ENCODE measurements around the gene MAMDC4.
"Not testable (repeated sequence)": the region's sequence is repeated elsewhere in the genome, so short reads cannot be mapped to it uniquely, and the experiment has no call there.

MAMDC4 gene

DNA sequence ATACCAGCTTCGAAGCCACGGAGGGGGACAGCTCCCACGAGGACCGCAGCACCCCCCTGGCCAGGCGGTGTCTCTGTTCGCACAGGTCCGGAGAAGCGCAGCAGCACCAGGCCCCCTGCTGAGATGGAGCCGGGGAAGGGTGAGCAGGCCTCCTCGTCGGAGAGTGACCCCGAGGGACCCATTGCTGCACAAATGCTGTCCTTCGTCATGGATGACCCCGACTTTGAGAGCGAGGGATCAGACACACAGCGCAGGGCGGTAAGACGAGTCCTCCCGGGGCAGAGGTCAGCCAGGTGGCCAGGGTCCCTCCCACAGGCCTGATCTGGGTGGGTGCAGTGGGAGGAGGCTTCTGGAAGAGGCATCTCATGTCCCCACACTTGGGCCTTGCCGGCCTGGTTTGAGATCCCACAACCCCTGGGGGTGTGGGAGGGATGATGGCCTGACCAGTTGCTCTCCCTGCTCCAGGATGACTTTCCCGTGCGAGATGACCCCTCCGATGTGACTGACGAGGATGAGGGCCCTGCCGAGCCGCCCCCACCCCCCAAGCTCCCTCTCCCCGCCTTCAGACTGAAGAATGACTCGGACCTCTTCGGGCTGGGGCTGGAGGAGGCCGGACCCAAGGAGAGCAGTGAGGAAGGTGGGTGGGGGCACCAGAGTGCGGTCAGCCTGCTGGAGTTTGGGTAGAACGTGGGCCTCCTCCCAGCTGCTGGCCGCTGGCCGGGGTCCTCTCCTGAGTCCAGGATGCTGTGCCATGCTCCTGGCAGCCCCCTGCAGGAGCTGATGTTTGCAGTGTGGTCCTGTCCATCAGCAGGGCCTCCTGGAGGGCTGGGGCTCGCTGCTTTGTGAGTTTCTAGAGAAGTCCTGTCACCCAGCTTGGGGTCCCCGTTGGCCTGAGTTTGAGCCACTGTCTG lies 12.7 kb upstream of the MAMDC4 start:
- no peak for DNase-seq

DNA sequence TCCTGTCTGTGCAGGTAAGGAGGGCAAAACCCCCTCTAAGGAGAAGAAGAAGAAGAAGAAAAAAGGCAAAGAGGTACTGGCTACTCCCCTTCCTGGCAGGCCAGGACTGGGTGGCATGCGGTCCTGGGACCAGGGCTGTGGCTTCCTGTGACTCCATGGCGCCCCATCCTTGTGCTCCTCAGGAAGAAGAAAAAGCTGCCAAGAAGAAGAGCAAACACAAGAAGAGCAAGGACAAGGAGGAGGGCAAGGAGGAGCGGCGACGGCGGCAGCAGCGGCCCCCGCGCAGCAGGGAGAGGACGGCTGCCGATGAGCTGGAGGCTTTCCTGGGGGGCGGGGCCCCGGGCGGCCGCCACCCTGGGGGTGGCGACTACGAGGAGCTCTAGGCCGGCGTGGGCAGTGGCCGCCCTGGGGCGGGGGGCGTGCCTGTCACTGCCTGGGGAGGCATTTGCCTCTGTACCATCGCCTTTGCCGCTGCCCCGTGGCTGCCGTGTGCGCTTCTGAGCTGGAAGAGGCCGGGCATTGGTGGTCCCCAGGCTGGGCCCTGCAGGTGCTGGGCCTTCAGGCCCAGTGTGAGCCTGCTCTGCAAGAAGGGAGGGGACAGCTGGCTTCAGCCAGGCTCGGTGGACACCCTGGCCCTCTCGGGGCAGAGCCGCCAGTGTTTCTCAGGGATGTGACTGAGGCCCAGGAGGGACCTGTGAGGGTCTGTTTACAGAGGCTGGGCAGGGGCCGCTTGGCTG lies 11.8 kb upstream of the MAMDC4 start:
- no peak for DNase-seq

DNA sequence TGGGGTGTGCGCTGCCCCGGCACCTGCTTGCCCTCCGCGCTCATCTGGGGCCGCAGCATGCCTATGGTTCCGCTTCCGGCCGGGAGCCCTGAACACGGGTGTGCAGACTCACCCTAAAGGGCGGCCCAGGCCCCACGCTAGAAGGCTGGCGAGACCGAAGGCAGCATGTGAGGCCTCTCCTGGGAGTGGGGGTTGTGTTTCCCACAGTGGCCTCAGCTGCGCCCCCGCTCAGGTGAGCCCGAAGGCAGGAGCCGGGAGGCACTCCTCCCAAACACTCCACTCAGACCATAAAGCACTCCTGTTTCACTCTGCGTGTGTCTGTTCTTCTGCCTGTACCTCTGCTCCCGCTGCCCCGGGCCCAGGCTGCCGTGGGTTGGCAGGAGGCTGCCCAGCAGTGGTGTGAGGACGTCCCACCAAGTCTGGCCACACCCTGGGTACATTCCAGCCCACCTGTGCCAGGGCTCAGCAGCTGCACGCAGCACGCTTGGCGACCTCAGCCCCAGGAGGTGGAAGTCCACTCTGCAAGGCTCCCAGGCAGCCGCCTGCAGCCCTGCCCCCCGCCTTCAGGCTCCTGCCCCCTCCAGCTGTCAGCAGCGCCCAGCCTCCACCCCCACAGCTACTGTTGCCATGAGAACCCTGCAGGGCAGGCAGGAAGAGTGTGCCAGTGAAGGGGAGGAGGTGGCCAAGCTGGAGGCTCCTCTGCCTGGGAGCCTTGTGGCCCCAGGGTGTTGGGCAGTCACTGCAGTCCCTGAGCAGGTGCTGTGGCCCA lies 11.1 kb upstream of the MAMDC4 start:
- peak; percentile 42 for DNase-seq

DNA sequence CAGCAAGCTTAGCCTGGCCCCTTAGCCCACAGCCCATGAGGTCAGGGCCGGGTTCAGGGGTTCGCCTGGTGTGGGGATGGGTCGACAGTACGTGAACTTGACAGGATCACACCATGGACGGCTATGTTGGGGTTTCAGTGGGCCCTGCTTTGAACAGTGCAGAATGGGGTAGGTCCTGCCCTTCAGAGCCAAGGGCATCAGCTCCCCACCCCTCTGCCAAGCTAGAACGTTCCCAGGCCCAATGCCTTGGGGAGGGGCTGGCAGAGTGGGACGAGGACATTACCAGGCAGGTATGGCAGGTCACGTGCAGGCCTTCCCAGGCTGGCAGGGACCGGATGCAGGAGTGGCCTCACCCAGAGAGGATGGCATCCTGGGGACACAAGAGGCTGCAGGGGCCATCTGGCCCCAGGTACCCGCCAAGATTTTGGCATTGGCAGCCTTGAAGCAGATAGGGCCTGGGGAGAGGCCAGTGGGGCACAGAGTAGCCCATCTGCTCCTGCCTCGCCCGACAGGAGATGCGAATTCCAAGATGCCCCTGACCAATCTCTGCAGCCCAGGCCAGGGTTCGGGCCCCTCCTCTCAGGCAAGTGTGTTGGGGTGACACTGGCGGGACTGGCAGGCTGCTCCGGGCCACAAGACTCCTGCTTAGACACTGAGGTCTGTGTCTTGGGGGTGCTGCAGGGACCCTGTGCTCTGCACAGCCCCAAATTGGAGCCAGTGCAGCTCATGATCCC lies 10.3 kb upstream of the MAMDC4 start:
- DNase-seq: not testable (repeated sequence)

DNA sequence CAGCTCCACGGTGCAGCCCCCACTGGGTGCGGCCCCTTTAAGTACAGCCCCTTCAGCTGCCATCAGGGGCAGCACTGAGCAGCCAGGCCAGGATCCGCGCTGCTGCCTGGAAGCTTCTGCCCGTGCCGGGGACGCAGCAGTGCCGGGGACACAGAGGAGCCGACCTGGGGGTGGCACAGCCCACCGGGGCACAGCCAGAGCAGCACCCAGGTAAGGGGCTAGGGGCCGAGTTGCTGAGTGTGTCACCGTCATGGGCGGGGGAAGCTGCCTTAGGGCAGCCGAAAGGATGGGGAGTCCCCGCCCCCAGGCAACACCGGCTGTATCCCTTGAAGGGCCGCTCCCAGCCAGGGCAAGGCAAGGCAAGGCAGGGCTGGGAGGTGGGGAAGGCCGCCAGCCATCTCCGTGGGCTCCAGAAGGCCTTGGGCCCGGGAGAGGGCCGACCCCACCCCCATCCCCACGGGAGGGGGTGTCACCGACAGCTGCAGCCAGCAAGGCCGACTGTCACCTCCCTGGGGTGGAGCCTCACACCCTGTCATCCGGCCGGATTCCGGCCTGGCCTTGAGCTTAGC lies 9.7 kb upstream of the MAMDC4 start, which contains the start of gene AJM1:
Gene AJM1, plus strand, starts transcription at position 99 of the 569 bp plus-strand sequence. CDS start 1,937 bp downstream, outside the sequence.
- peak; percentile 68 for DNase-seq

DNA sequence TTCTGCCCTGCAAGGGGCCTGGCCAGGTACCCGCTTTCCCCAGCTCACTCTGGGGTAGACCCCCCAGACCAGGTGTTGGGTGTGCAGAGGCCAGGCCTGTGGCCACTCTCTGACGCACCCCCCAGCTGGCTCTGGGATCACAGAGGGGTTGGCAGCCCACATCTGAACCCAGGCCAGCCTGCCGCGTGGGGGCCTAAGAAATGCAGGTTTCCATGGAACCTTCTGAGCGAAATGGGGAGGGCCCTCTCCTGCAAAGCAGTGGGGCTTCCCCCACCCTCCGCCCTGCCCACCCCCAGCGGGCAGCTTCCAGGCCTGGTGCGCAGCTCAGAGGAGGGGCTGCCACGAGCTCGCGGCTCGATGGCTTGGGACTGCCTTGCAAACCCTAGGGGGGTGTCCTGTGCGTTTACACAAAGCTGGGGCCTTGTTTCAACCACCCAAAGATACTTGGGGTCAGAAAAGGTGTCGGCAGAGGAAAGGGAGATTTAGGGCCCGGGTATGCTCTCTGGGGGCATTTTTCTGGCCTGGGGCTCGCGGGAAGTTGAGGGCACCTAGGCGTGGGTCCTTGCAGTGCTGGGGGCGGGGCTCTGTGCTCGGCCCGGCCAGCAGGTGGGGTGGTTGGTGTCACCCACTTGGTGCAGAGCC lies 8.9 kb upstream of the MAMDC4 start:
- not testable (repeated sequence) for DNase-seq

DNA sequence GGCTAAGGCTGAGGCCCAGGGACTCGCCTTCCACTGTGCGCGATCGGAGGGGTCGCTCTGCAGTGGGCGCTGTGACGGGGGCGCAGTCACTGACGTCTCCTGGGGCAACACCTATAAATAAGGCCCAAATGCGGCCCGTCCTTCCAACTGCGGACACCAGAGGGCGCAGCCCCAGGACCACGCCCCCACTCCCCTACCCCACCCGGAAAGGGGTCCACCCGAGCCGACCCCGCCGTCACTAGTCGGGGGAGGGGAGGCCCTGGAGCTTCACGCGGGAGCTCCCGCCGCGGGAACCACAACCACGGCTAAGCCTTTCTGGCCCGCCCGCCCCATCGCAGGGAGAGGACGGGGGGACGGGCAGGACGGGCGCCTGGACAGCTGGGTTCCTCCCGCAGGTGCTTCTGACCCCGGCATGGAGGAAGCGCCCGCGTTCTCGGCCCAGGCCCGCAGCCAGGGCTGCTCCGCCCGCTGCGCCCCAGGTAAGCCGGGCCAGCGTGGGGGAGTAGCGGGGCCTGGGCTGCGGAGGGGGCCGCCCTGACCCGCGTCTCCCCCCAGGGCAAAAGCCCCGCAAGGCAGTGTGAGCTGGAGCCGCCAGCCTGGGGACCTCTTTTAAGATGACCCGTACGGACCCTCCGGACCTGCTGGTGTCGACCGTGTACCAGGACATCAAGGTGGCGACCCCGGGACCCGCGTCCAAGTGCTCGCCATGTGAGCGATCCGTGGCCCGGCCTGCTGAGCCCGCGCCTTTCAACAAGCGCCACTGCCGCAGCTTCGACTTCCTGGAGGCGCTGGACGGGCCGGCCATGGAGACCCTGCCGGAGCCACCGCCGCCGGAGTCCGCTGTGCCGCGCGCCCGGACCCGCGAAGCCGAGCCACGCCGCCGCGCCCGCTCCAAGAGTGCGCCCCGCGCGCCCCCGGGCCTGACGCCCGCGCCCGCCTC lies 8.1 kb upstream of the MAMDC4 start:
- DNase-seq: not testable (repeated sequence)

DNA sequence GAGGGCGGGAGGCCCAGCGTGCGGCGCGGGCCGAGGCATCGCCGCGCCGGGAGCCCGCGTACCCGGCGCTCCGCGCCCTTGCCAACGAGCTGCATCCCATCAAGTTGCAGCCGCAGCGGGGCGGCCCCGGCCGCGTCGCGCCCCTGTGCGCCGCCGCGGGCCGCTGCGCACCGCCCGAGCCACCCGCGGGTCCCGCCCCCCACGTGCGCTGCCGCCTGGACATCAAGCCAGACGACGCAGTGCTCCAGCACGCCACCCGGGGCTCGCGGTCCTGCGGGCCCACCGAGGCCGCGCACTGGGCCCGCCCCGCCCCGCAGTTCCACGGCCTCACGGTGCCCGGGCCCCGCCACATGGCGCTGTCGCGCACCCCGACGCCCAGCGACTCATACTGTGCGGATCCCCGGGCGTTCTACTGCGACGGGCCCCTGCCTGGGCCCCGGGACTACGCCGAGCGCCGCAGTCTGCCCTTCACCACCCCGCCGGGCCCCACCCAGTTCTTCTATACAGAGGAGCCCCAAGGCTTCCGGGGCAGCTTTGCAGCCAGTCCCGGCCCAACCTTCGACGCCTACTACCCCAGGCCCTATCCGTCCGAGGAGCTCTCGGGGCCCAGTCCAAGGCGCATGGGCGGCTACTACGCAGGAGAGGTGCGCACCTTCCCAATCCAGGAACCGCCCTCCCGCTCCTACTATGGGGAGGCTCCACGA lies 7.2 kb upstream of the MAMDC4 start:
- DNase-seq: no peak

DNA sequence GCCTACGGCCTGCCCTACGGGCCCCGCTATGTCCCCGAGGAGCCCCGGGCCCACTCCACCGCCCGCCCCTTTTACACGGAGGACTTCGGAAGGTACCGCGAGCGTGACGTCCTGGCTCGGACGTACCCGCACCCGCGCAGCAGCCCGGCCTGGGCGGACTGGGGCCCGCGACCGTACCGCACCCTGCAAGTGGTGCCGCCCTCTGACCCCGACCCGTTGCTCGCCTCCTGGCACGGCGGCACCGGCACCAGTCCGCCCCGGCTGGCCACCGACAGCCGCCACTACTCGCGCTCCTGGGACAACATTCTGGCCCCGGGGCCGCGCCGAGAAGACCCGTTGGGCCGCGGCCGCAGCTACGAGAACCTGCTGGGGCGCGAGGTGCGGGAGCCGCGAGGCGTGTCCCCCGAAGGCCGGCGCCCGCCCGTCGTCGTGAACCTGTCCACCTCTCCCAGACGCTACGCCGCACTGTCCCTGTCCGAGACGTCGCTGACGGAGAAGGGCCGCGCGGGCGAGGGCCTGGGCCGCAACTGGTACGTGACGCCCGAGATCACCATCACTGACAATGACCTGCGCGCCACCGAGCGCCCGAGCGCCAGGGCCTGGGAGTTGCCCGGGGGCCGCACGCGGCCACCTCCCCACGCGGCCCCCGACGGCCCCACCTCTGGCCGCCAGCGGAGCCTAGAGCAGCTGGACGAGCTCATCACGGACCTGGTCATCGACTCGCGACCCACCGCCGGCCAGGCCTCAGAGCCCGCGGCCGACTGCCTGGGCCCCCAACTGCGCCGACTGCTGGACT lies 6.5 kb upstream of the MAMDC4 start:
- no peak for DNase-seq

DNA sequence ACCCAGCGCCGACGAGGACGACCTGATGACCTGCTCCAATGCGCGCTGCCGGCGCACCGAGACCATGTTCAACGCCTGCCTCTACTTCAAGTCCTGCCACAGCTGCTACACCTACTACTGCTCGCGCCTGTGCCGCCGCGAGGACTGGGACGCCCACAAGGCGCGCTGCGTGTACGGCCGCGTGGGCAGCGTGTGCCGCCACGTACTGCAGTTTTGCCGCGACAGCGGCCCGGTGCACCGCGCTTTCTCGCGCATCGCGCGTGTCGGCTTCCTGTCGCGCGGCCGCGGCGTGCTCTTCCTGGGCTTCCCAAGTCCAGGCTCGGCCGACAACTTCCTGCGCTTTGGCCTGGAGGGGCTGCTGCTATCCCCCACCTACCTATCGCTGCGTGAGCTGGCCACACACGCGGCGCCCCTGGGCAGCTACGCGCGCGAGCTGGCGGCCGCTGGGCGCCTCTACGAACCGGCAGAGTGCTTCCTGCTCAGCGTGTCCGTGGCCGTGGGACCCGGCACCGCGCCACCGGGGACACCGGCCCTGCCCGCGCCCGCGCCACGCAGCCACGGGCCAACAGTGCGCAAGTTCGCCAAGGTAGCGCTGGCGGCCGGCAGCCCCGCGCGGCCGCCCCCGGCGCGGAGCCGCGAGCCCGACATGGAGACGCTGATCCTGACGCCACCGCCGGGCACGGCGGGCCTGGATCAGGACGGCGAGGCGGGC lies 5.6 kb upstream of the MAMDC4 start:
- no peak for DNase-seq

DNA sequence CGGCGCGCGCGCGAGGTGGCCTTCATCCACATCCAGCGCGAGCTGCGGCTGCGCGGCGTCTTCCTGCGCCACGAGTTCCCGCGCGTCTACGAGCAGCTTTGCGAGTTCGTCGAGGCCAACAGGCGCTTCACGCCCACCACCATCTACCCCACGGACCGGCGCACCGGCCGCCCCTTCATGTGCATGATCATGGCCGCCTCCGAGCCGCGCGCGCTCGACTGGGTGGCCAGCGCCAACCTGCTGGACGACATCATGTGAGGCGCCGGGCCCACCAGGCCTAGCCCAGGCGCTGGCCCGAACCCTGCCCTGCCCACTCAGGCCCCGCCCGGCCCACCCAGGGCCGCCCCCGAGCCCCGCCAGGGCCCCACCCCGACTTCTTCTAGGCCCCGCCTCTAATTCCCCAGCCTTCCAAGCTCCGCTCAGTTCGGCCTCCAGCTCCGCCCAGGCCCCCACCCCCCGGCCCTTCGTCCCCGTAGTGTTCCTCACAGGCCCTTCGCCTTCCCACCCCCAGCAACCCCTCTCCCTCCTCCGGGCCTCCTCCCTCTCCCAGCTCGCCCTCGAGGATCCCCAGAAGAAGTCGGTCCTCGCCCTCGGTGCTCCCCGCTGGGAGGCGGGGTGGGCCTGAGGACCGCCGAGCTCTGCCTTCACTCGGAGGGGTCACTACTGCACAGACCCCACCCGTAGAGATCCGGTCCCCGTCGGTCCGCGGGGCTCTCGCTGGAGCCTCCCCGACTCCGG lies 4.9 kb upstream of the MAMDC4 start:
- DNase-seq: peak; percentile 79

DNA sequence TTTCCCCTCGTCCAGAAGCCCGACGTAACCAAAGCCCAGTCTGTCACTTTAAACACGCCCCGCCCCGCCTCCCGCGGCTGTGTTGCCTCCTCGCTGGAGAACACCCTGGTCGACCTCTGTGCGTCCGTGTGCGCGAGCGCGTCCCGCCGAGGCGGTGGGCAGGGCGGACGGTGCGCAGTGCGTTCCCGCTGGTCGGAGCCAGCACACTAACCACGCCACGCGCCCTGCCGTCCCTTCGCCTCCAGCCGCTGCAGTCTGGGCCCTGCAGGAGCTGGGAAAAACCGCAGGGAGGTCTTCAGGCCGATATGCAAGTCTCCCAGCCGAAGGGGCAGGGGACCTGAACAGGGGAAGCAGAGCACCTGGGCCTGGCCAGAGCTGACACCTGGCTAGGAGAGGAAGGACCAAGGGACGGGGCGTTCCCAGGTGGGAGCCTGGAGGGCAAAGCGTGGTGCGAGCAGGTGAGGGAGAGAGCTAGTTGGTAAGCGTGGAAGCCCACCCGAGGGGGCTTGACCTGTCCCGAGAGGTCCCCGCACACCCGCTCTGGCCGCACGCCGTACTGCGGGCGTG lies 4.2 kb upstream of the MAMDC4 start:
- peak; percentile 82 for DNase-seq

DNA sequence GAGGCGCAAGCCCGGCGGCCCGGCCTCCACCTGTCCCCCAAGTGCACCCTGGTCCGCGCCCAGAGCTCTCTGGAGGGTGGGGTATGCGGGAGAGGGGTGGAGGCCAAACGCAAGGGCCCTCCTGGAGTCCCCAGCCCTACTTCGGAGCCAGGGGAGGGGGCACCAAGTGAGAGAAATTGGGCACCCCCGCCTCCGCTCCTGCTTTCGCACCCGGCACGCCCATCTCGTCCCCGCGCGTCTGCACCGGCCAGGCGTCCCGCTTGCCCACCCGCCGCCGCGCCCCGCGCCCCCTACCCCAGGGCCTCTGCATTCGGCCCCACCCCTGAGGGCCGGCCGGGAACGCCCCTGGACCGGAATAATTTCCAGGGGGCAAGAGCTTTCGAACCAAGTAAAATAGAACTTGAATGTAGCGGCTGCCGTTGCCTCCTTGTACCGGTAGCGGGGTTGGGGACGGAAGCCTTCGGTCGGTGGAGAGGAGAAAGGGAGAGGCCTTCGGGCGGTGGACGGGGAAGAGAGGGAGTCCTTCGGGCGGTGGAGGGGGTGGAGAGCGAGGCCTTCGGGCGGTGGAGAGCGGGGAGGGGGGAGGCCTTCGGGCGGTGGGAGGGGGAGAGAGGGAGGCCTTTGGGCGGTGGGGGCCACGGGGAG lies 3.6 kb upstream of the MAMDC4 start:
- DNase-seq: no peak

DNA sequence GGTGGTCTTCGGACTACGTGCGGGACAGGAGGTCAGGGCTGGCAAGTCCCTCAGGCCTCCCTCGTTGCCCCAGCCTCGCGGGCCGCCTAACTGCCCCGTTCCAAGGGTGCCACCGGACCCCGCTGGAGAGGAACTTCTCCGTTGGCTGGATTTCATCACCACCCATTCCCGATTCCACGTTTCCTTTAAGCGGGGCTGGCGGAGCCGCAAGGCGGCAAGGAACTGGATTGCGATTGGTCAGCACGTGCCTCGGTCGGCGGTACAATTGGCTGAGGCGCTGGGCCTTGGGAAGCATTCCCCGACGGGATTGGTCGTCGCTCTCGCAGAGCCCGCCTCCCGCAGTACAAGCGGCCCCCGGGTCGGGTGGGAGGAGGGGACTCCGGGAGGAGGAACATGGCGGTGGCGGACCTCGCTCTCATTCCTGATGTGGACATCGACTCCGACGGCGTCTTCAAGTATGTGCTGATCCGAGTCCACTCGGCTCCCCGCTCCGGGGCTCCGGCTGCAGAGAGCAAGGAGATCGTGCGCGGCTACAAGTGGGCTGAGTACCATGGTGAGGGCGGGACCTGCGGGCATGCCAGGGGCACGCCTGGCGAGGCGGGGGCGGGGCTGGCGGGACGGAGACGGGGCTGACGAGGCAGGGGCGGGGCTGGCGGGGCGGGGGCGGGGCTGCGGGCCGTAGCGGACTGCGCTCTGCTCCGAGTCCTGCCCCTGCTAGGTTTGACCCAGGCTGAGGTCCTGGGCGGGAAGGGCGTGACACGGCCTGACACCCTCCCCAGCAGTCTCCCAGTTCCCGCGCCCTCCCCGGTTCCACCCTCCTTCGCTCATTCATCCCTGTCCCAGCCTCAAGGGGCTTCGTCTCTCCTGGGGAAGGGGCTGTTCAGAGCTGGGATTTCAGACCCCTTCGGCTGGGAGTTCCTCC lies 2.8 kb upstream of the MAMDC4 start, which contains the start of gene PHPT1:
Gene PHPT1, plus strand, starts transcription at position 372 of the 922 bp plus-strand sequence. Its CDS starts 22 bp downstream, at position 394.
- DNase-seq: peak; percentile 99

Measured in fibroblast of skin of abdomen (primary cell).